GM12864 (cell line): Measurements from ENCODE around the gene MRPL20.

Experiments
- DNase-seq: peaks from one replicate; pipeline ENCODE4 v3.0.0-alpha.2; 2011; ENCODE audit warnings: low read depth
- H3K4me3 ChIP-seq: 2 replicates; pipeline ENCODE4 v1.5.1; 2011; ENCODE audit warnings: mild to moderate bottlenecking, low read depth, low read length, control low read depth
- CTCF ChIP-seq: IDR thresholded peaks from 2 replicates; pipeline ENCODE4 v1.5.1; 2011; ENCODE audit warnings: low read depth, mild to moderate bottlenecking, moderate library complexity, low read length, control low read depth, inconsistent platforms; ENCODE audit errors: missing control alignments

MRPL20 gene

GRCh38 chr1:1397839-1398523, 9.1 kb downstream of the MRPL20 start:
- no peak for DNase-seq
- H3K4me3 ChIP-seq = peak overlapping the region; percentile 96
- no peak for TF ChIP-seq CTCF

GRCh38 chr1:1395166-1395565, 11.9 kb downstream of the MRPL20 start:
- no peak for DNase-seq
- H3K4me3 ChIP-seq = no peak overlapping the region
- no peak for TF ChIP-seq CTCF

- no peak overlapping the region for H3K4me3 ChIP-seq
- no peak for DNase-seq
- no peak for TF ChIP-seq CTCF
Observed at GRCh38 chr1:1394116-1394515, 13.0 kb downstream of the MRPL20 start.

GRCh38 chr1:1393428-1393827, 13.7 kb downstream of the MRPL20 start:
- no peak overlapping the region for H3K4me3 ChIP-seq
- TF ChIP-seq CTCF = no peak
- no peak for DNase-seq

GRCh38 chr1:1393014-1393413, 14.1 kb downstream of the MRPL20 start:
- no peak for TF ChIP-seq CTCF
- no peak for DNase-seq

GRCh38 chr1:1391225-1391624, 15.9 kb downstream of the MRPL20 start:
- TF ChIP-seq CTCF = no peak
- H3K4me3 ChIP-seq = no peak overlapping the region
- no peak for DNase-seq

More at GRCh38 chr1:1393014-1393413, 14.1 kb downstream of the MRPL20 start:
- H3K4me3 ChIP-seq = no peak overlapping the region

- TF ChIP-seq CTCF = no peak
- no peak overlapping the region for H3K4me3 ChIP-seq
- DNase-seq = no peak
Observed at GRCh38 chr1:1390675-1391074, 16.4 kb downstream of the MRPL20 start.
